ENCODE measurements around the gene PDCD5.

Gene PDCD5

DNA sequence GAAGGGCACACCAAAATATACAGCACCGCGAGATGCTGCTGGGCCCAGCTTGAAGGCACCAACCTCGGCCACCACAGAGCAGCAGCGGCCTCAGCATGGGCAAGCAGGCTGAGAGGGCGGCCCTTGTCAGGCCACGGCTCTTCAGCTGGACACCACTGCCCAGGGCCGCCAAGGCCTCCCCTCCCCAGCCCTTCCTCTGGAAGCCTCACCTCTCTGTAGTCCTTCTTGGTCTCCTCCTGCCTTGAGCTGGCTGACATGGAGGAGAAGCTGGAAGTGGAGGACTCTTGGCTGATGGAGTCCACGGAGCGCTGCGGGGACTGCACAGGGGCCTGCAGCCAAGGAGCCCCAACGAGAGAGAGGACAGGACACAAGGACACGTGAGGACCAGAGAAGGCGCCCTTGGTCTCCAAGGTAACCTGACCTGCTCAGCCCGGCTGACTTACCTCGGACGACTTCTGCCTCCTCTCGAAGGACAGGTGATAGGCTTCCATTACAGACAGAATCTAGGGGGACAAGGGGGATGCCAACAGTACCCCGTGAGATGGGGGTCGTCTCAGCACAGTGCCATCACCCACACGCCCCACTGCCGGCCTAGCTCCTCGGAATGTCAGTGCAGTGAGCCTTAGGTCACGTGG is 38.2 kb downstream of the PDCD5 start:
- Histone ChIP-seq H3K9me3 (ENCODE audit: severe bottlenecking) (no peaks in the 10 kb centered on the region), H3K4me3 (ENCODE audit: low read depth, low read length) (no peak overlapping the region), H3K36me3 (peaks cover 4% of the 10 kb centered on the region), H3K27ac (no peak overlapping the region), H3K27me3 (ENCODE audit: insufficient read depth, low read depth, severe bottlenecking) (no peaks in the 10 kb centered on the region)
- no peak for DNase-seq
- TF ChIP-seq, protein P1, sequence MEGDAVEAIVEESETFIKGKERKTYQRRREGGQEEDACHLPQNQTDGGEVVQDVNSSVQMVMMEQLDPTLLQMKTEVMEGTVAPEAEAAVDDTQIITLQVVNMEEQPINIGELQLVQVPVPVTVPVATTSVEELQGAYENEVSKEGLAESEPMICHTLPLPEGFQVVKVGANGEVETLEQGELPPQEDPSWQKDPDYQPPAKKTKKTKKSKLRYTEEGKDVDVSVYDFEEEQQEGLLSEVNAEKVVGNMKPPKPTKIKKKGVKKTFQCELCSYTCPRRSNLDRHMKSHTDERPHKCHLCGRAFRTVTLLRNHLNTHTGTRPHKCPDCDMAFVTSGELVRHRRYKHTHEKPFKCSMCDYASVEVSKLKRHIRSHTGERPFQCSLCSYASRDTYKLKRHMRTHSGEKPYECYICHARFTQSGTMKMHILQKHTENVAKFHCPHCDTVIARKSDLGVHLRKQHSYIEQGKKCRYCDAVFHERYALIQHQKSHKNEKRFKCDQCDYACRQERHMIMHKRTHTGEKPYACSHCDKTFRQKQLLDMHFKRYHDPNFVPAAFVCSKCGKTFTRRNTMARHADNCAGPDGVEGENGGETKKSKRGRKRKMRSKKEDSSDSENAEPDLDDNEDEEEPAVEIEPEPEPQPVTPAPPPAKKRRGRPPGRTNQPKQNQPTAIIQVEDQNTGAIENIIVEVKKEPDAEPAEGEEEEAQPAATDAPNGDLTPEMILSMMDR (IDR thresholded peaks at IDR 0.05; ENCODE audit: low read depth, low read length) = no peak

DNA sequence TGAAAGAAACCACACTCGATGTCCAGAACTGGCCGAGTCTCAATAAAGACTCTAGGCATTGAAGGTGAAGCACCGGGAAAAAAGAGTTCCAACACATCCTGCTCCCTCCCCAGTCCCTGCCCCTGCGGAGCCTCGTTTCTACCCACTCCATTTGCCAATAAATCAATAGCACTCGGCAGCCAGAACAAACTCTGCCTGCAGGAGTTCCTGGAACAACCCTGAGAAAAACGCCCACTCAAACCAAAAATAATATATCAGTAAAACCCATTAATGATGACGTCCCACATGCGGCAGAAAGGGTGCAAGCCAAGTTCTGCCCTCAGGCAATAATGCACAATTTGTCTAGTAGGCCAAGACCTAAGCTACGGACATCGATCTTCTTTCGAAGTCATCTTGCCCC is 41.0 kb downstream of the PDCD5 start:
- Histone ChIP-seq H3K27me3 (ENCODE audit: insufficient read depth, low read depth, severe bottlenecking) (no peaks in the 10 kb centered on the region), H3K4me3 (ENCODE audit: low read depth, low read length) (no peak overlapping the region), H3K27ac (no peak overlapping the region), H3K36me3 (peaks cover 4% of the 10 kb centered on the region; the same call in 1 of the 2 replicates), H3K9me3 (ENCODE audit: severe bottlenecking) (no peaks in the 10 kb centered on the region)
- TF ChIP-seq, protein P1 (IDR thresholded peaks at IDR 0.05; ENCODE audit: low read depth, low read length) = no peak
- no peak for DNase-seq

DNA sequence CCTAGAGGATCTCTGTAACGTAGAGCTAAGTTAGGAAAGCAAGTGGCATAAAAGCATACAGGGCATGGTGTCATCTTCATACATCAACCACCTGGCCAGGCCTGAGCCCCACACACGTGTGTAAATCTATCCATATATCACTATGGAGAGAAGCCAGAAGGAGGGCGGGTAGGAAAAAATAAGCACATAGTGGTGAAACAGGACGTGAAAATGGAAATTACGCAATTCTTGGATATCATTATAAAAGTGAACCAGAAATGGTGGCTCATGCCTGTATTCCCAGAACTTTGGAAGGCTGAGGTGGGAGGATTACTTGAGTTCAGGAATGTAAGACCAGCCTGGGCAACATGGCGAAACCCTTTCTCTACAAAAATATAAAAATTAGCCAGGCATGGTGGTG is 43.4 kb downstream of the PDCD5 start:
- peaks cover 4% of the 10 kb centered on the region; the same call in 1 of the 2 replicates for H3K36me3 ChIP-seq
- H3K27me3 ChIP-seq (ENCODE audit: insufficient read depth, low read depth, severe bottlenecking) = no peaks in the 10 kb centered on the region
- TF ChIP-seq, protein P1 (IDR thresholded peaks at IDR 0.05; ENCODE audit: low read depth, low read length) = no peak
- no peak overlapping the region for H3K4me3 ChIP-seq (ENCODE audit: low read depth, low read length)
- DNase-seq = no peak
- H3K9me3 ChIP-seq (ENCODE audit: severe bottlenecking) = no peaks in the 10 kb centered on the region
- H3K27ac ChIP-seq = no peak overlapping the region

DNA sequence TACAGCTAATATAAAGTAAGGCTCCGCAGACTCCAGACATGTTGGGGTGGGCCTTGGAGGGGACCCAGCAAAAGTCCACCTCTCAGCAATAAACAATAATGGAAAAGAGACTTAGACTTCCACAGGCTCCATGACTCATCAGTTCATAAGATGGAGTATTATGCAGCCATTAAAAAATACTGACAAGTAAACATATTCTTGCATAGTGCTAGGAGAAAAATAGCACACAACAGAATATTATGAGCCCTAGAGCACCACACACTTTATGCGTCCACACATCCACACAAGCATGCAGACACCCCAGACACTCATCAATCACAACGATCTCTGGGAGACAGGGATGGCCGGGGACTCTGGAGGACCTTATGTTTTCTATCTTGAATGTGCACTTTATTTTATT is 46.0 kb downstream of the PDCD5 start:
- TF ChIP-seq, protein P1 (IDR thresholded peaks at IDR 0.05; ENCODE audit: low read depth, low read length) = no peak
- Histone ChIP-seq H3K27ac (no peak overlapping the region), H3K27me3 (ENCODE audit: insufficient read depth, low read depth, severe bottlenecking) (no peaks in the 10 kb centered on the region), H3K9me3 (ENCODE audit: severe bottlenecking) (no peaks in the 10 kb centered on the region), H3K36me3 (peaks cover 4% of the 10 kb centered on the region; the same call in 1 of the 2 replicates), H3K4me3 (ENCODE audit: low read depth, low read length) (no peak overlapping the region)
- no peak for DNase-seq

DNA sequence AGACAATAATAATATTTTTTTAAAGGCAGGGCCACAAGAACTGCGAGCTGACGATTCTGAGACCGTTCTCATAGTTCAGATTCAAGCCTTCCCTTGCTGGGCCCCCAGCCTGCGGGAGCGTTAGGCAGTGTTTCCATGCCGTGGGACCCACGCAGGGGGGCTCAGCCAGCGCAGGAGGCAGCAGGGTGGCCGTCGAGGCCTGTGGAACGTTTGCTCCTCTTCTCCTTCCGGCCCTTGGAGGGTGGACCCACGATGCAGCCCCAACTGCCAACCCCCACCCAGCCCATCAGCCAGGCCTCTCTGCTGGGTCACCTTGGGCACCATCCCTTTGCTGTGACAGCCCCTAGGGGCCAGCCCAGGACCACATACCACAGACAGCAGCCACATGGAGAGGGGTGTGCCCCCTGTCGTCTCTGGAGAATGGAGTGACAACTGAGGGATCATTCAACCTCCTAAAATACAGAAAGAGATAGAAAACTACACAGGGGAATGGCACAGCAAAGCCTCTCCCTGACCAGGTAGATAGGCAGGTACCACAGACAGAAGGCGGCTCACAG is 46.8 kb downstream of the PDCD5 start:
- no peaks in the 10 kb centered on the region for H3K9me3 ChIP-seq (ENCODE audit: severe bottlenecking)
- no peak overlapping the region for H3K27ac ChIP-seq
- TF ChIP-seq, protein P1 (IDR thresholded peaks at IDR 0.05; ENCODE audit: low read depth, low read length) = no peak
- no peaks in the 10 kb centered on the region for H3K27me3 ChIP-seq (ENCODE audit: insufficient read depth, low read depth, severe bottlenecking)
- DNase-seq = no peak
- no peak overlapping the region for H3K4me3 ChIP-seq (ENCODE audit: low read depth, low read length)
- peaks cover 4% of the 10 kb centered on the region; the same call in 1 of the 2 replicates for H3K36me3 ChIP-seq

DNA sequence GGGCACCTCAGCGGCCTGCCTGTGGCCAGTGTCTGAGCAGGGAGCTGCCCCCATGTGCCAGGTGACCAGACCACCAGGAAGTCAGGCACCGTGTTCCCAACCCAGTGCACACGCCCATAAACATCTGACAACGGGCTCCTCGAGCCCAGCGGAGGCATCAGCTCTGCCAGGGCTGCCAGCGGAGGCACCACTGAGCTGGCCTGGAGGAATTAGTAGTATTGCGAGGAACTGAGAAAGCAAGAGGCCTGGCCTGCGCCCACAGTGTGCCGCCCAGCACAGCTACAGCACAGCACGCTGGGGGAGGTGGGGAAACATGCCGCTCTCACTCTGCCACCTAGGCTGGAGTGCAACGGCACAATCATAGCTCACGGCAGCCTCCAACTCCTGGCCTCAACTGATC is 49.3 kb downstream of the PDCD5 start:
- no peaks in the 10 kb centered on the region for H3K9me3 ChIP-seq (ENCODE audit: severe bottlenecking)
- TF ChIP-seq, protein P1 (IDR thresholded peaks at IDR 0.05; ENCODE audit: low read depth, low read length) = no peak
- no peaks in the 10 kb centered on the region for H3K36me3 ChIP-seq
- H3K27ac ChIP-seq = no peak overlapping the region
- no peak overlapping the region for H3K4me3 ChIP-seq (ENCODE audit: low read depth, low read length)
- no peaks in the 10 kb centered on the region for H3K27me3 ChIP-seq (ENCODE audit: insufficient read depth, low read depth, severe bottlenecking)
- no peak for DNase-seq

All from WERI-Rb-1 (cell line).